B cell (primary cell): Measurements from ENCODE around the gene PPFIA2. TPM values are rescaled to one million over a fixed set of nuclear protein-coding genes. Genes with fewer than 3 reads are reported as not detected.

Source experiments
- ATAC-seq: fragments of 200-7000 bp; cut with Tn5 transposase; one replicate; pipeline ENCODE4 v1.10.0; 2021; ENCODE audit warnings: low read depth, mild to moderate bottlenecking, moderate number of reproducible peaks, moderate library complexity
- CTCF ChIA-PET: fragments of 350-600 bp; sonication (Branson Sonifier 250); formaldehyde crosslinking; loops from one replicate; lab custom pipeline; 2021; ENCODE audit warnings: antibody characterized with exemption, inconsistent platforms; lab: Charles Lee
- POLR2A ChIA-PET: fragments of 350-600 bp; sonication (Branson Sonifier 250); formaldehyde crosslinking; loops from one replicate; lab custom pipeline; 2021; ENCODE audit warnings: antibody characterized with exemption; lab: Charles Lee
- DNase-seq: peaks from one replicate; pipeline ENCODE4 v3.0.0; 2013
- H2AFZ ChIP-seq: 2 replicates; pipeline ENCODE4 v1.6.1; 2012; ENCODE audit warnings: mild to moderate bottlenecking, low read depth, low read length; ENCODE audit not compliant: insufficient read depth, poor library complexity, severe bottlenecking
- H3K27ac ChIP-seq, 2 donors: 1 replicate in 1 of 2; 2 replicates in 1 of 2; pipeline ENCODE4 v1.5.1; 2012 to 2013; ENCODE audit warnings: low read length in 2 of 2, mild to moderate bottlenecking in 2 of 2, moderate library complexity in 1 of 2
- H3K27me3 ChIP-seq, 4 experiments: fragments of 200-600 bp in 1 of 4; sonication (generic) in 1 of 4; replicated peaks in 1 of 4; 1 replicate in 2 of 4; 2 replicates in 2 of 4; pipeline versions ENCODE4 v1.6.1 to v1.7.0; 2013 to 2016; ENCODE audit warnings: low read length in 3 of 4, mild to moderate bottlenecking in 2 of 4, mixed read lengths in 1 of 4, moderate library complexity in 1 of 4; ENCODE audit not compliant: insufficient read depth in 4 of 4, control insufficient read depth in 3 of 4; ENCODE audit errors: control extremely low read depth in 1 of 4
- H3K36me3 ChIP-seq, 2 experiments: replicated peaks in 1 of 2; 1 replicate in 1 of 2; 2 replicates in 1 of 2; pipeline versions ENCODE4 v1.6.1 to v1.7.1; 2013; ENCODE audit warnings: low read length in 1 of 2; ENCODE audit not compliant: insufficient read depth in 2 of 2, control insufficient read depth in 1 of 2; ENCODE audit errors: control extremely low read depth in 1 of 2, extremely low read depth in 1 of 2
- H3K4me1 ChIP-seq, 2 donors: fragments of 200-600 bp in 1 of 2; sonication (generic) in 1 of 2; 1 replicate in 1 of 2; 2 replicates in 1 of 2; pipeline versions ENCODE4 v1.5.1 to v1.6.1; 2013 to 2017; ENCODE audit warnings: low read length in 2 of 2; ENCODE audit not compliant: control insufficient read depth in 2 of 2, insufficient read depth in 2 of 2
- H3K4me2 ChIP-seq: replicated peaks from 2 replicates; pipeline ENCODE3; 2012; ENCODE audit warnings: mild to moderate bottlenecking, low read depth, low read length; ENCODE audit not compliant: poor library complexity, severe bottlenecking
- H3K4me3 ChIP-seq, 5 experiments: fragments of 200-600 bp in 1 of 5; sonication (generic) in 1 of 5; 1 replicate in 3 of 5; 2 replicates in 2 of 5; pipeline versions ENCODE4 v1.5.1 to v1.7.0; 2011 to 2016; ENCODE audit warnings: low read length in 4 of 5, mild to moderate bottlenecking in 4 of 5, low read depth in 2 of 5, control low read depth in 1 of 5, moderate library complexity in 1 of 5; ENCODE audit not compliant: insufficient read depth in 1 of 5; ENCODE audit errors: control extremely low read depth in 1 of 5, extremely low read depth in 1 of 5
- H3K79me2 ChIP-seq: fragments of 200-600 bp; sonication (generic); one replicate; pipeline ENCODE4 v1.6.0; 2016; ENCODE audit warnings: low read length; ENCODE audit not compliant: control insufficient read depth, insufficient read depth
- H3K9ac ChIP-seq: fragments of 200-600 bp; sonication (generic); 2 replicates; pipeline ENCODE4 v1.6.1; 2017; ENCODE audit warnings: mild to moderate bottlenecking, low read length, moderate library complexity
- H3K9me3 ChIP-seq, 3 donors: one replicate each; pipeline versions ENCODE4 v1.6.1 to v1.7.1; 2013; ENCODE audit warnings: low read length in 2 of 3; ENCODE audit not compliant: control insufficient read depth in 2 of 3, insufficient read depth in 1 of 3; ENCODE audit errors: control extremely low read depth in 1 of 3
- H4K20me1 ChIP-seq: 2 replicates; pipeline ENCODE4 v1.6.0; 2012; ENCODE audit warnings: mild to moderate bottlenecking, low read length; ENCODE audit not compliant: insufficient read depth, control insufficient read depth, poor library complexity, severe bottlenecking
- H3K27ac Mint-ChIP-seq: one replicate; pipeline ENCODE4 v1.8.0; 2021; ENCODE audit warnings: mixed read lengths
- H3K27me3 Mint-ChIP-seq: one replicate; pipeline ENCODE4 v1.8.0; 2021; ENCODE audit warnings: mixed read lengths
- H3K4me1 Mint-ChIP-seq: one replicate; pipeline ENCODE4 v1.8.0; 2021; ENCODE audit warnings: mixed read lengths
- H3K4me3 Mint-ChIP-seq: one replicate; pipeline ENCODE4 v1.8.0; 2021; ENCODE audit warnings: mixed read lengths
- H3K9me3 Mint-ChIP-seq: one replicate; pipeline ENCODE4 v1.8.0; 2022; ENCODE audit warnings: mixed read lengths; ENCODE audit not compliant: insufficient read depth
- EZH2 ChIP-seq: IDR thresholded peaks from 2 replicates; pipeline ENCODE4 v1.6.1; 2012; ENCODE audit warnings: borderline replicate concordance, low read depth, mild to moderate bottlenecking, moderate library complexity, low read length; ENCODE audit not compliant: insufficient read depth, poor library complexity, severe bottlenecking
- WGBS: methylation state at CpG from one replicate; pipeline ENCODE4 v1.1.5; 2013; ENCODE audit warnings: missing lambda C conversion rate; ENCODE audit not compliant: insufficient coverage; 5-methylcytosine and 5-hydroxymethylcytosine counted together
- intact Hi-C: fragments of 100-400 bp; cut with micrococcal nuclease; formaldehyde crosslinking; loops from one replicate; pipeline ENCODE4 v1.10.0; 2022
- polyA plus RNA-seq: library from polyadenylated mRNA; depleted of rRNA; stranded (reverse); fragments of >200 nt; gene quantifications from 2 replicates; pipeline ENCODE4 v1.2.3, GENCODE V29; 2012
- total RNA-seq, 2 donors: library from RNA; stranded (reverse); fragments of 120-200 nt in 1 of 2; gene quantifications; 1 replicate in 1 of 2; 2 replicates in 1 of 2; pipeline versions ENCODE4 v1.2.3 to v1.2.4, GENCODE V29; 2013 to 2022
- TF ChIP-seq, protein P1 (sequence below): fragments of 200-600 bp; IDR thresholded peaks from one replicate; pipeline ENCODE4 v1.8.0; 2022; ENCODE audit warnings: antibody characterized with exemption, mild to moderate bottlenecking

PPFIA2 gene
- total and polyA plus RNA-seq, 2 donors (not counting 1 experiment from before 2014, with no cell fraction given), result not detected

DNA sequence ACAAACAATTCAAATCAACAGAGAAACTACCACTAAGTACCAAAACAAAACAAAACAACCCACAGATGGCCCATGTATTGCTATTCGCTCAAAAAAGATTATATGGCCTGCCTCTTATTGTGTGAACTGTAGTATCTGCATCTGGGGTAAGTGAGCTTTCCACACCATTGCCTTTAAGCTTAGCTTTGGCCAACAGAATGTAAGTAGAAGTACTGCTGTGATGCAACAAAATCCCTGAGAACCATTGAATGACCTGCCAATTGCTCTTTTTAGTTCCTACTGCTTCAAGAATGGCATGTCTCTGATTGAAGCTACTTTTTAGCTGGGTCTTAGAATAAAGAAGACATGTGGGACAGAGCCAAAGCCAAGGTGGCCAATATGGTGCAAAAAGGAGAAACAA is 32.5 kb downstream of the PPFIA2 start:
- ChIA-PET POLR2A (no interaction called here), CTCF (no interaction called here)
- H3K9ac ChIP-seq, result no peak overlapping the region
- no peaks in the 10 kb centered on the region for H3K36me3 ChIP-seq
- H3K4me1 Mint-ChIP-seq, result no peaks in the 10 kb centered on the region
- H3K27me3 Mint-ChIP-seq, result no peaks in the 10 kb centered on the region
- H2AFZ ChIP-seq, result no peak overlapping the region
- H3K27me3 ChIP-seq, result no peaks in the 10 kb centered on the region
- no peak overlapping the region for H3K4me3 Mint-ChIP-seq
- peaks cover 2% of the 10 kb centered on the region for H3K9me3 Mint-ChIP-seq
- ATAC-seq (no peak), DNase-seq (no peak)
- H3K27ac Mint-ChIP-seq, result no peak overlapping the region
- no peak overlapping the region for H3K4me3 ChIP-seq
- H3K9me3 ChIP-seq, result no peaks in the 10 kb centered on the region
- TF ChIP-seq, protein P1, sequence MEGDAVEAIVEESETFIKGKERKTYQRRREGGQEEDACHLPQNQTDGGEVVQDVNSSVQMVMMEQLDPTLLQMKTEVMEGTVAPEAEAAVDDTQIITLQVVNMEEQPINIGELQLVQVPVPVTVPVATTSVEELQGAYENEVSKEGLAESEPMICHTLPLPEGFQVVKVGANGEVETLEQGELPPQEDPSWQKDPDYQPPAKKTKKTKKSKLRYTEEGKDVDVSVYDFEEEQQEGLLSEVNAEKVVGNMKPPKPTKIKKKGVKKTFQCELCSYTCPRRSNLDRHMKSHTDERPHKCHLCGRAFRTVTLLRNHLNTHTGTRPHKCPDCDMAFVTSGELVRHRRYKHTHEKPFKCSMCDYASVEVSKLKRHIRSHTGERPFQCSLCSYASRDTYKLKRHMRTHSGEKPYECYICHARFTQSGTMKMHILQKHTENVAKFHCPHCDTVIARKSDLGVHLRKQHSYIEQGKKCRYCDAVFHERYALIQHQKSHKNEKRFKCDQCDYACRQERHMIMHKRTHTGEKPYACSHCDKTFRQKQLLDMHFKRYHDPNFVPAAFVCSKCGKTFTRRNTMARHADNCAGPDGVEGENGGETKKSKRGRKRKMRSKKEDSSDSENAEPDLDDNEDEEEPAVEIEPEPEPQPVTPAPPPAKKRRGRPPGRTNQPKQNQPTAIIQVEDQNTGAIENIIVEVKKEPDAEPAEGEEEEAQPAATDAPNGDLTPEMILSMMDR, result no peak
- TF ChIP-seq EZH2, result no peak
- no peak overlapping the region for H3K27ac ChIP-seq
- no CpG with 5 or more reads among the region's 1 CpG for WGBS
- H4K20me1 ChIP-seq, result no peaks in the 10 kb centered on the region
- H3K79me2 ChIP-seq, result no peaks in the 10 kb centered on the region
- intact Hi-C loops, result no loop called here
- no peak overlapping the region for H3K4me2 ChIP-seq
- no peaks in the 10 kb centered on the region for H3K4me1 ChIP-seq

DNA sequence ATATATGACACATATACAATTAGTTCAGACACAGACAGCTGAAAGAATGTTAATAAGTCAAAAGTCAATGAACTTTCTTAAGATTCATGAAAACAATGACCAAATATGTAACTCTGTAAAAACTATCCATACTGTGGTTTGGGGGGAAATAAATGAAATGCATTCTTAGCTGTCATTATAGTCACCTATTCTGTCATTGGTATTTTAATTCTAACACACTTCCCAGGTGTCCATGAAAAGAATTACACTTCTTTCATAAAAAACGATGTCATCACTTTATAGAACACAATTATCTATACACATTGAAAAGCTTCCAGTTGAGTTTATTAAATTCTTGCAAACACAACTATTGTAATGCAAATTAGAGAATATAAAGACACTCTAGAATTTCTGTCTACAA is 35.8 kb downstream of the PPFIA2 start:
- no peaks in the 10 kb centered on the region for H3K36me3 ChIP-seq
- no peak overlapping the region for H3K4me3 ChIP-seq
- H3K9ac ChIP-seq, result no peak overlapping the region
- H4K20me1 ChIP-seq, result no peaks in the 10 kb centered on the region
- H2AFZ ChIP-seq, result no peak overlapping the region
- H3K9me3 ChIP-seq, result no peaks in the 10 kb centered on the region
- no peaks in the 10 kb centered on the region for H3K79me2 ChIP-seq
- POLR2A ChIA-PET, result no interaction called here
- no peak for DNase-seq
- Mint-ChIP-seq H3K9me3 (no peaks in the 10 kb centered on the region), H3K27me3 (no peaks in the 10 kb centered on the region), H3K4me3 (no peak overlapping the region), H3K4me1 (no peaks in the 10 kb centered on the region), H3K27ac (no peak overlapping the region)
- TF ChIP-seq, protein P1, result no peak
- TF ChIP-seq EZH2, result no peak
- no peaks in the 10 kb centered on the region for H3K27me3 ChIP-seq
- CTCF ChIA-PET, result no interaction called here
- no peaks in the 10 kb centered on the region for H3K4me1 ChIP-seq
- no CpG with 5 or more reads among the region's 1 CpG for WGBS
- ATAC-seq, result no peak
- no peak overlapping the region for H3K27ac ChIP-seq
- intact Hi-C loops, result no loop called here
- no peak overlapping the region for H3K4me2 ChIP-seq
